AG09319 (cell line): ENCODE results near the gene POMT1.

ENCODE experiments used
- DNase-seq: peaks from one replicate; pipeline ENCODE4 v3.0.0-alpha.2; 2010; ENCODE audit warnings: low read depth; ENCODE audit errors: extremely low read depth
- CTCF ChIP-seq: IDR thresholded peaks from 2 replicates; pipeline ENCODE4 v1.5.1; 2011; ENCODE audit warnings: low read depth, mild to moderate bottlenecking, inconsistent platforms, low read length, moderate library complexity

POMT1 gene

GRCh38 chr9:131516100-131516499 is 13.4 kb downstream of the POMT1 start:
- no peak for TF ChIP-seq CTCF
- DNase-seq = no peak

- TF ChIP-seq CTCF = no peak
- no peak for DNase-seq
These were observed 14.2 kb downstream of the POMT1 start for GRCh38 chr9:131516930-131517329.

- no peak for DNase-seq
- no peak for TF ChIP-seq CTCF
These were observed 15.1 kb downstream of the POMT1 start for GRCh38 chr9:131517761-131518190.

GRCh38 chr9:131518553-131518952 is 15.8 kb downstream of the POMT1 start:
- no peak for TF ChIP-seq CTCF
- no peak for DNase-seq

- DNase-seq = no peak
- TF ChIP-seq CTCF = no peak
These were observed 17.8 kb downstream of the POMT1 start for GRCh38 chr9:131520503-131520902.

- TF ChIP-seq CTCF = no peak
- no peak for DNase-seq
These were observed 18.5 kb downstream of the POMT1 start for GRCh38 chr9:131521203-131521602.

GRCh38 chr9:131521822-131522221 is 19.1 kb downstream of the POMT1 start:
- DNase-seq = no peak
- TF ChIP-seq CTCF = no peak
